C4-2B (cell line): Measurements from ENCODE around the gene PSMD9.

Source experiments
- ZFX ChIP-seq: fragments of 450-650 bp; IDR thresholded peaks from 2 replicates; pipeline ENCODE4 v1.6.1; 2017
- TF ChIP-seq, protein P1 (sequence below): fragments of 450-650 bp; conservative IDR thresholded peaks from 2 replicates; pipeline ENCODE4 v1.5.1; 2017; ENCODE audit warnings: mild to moderate bottlenecking

DNA sequence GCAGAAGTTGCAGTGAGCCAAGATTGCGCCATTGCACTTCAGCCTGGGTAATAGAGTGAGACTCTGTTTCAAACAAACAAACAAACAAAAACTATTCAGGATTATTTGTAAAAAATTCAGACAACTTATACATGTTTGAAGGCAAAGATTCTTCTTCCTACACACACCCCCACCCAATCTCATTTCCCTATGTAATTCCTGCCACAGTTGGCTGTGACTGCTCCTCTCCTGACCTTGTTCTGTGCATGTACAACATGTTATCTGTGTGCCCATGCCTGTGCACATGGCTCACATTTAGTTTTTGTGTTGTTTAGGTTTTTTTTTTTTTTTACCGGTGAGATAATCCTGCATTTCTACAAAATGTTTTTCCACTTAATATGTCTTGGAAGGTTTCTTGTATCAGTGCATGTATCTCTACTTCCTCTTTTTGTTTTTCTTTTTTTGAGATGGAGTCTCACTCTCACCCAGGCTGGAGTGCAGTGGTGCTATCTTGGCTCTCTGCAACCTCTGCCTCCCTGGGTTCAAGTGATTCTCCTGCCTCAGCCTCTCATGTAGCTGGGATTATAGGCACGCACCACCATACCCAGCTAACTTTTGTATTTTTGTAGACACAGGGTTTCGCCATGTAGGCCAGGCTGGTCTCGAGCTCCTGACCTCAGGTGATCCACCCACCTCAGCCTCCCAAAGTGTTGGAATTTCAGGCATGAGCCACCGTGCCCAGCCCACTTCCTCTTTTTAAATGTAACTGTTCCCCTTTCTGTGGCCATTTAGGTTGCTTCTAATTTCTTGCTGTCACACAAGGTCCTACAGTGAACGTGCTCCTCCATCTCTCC is 38.5 kb downstream of the PSMD9 start:
- TF ChIP-seq, protein P1, sequence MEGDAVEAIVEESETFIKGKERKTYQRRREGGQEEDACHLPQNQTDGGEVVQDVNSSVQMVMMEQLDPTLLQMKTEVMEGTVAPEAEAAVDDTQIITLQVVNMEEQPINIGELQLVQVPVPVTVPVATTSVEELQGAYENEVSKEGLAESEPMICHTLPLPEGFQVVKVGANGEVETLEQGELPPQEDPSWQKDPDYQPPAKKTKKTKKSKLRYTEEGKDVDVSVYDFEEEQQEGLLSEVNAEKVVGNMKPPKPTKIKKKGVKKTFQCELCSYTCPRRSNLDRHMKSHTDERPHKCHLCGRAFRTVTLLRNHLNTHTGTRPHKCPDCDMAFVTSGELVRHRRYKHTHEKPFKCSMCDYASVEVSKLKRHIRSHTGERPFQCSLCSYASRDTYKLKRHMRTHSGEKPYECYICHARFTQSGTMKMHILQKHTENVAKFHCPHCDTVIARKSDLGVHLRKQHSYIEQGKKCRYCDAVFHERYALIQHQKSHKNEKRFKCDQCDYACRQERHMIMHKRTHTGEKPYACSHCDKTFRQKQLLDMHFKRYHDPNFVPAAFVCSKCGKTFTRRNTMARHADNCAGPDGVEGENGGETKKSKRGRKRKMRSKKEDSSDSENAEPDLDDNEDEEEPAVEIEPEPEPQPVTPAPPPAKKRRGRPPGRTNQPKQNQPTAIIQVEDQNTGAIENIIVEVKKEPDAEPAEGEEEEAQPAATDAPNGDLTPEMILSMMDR = no peak
- no peak for TF ChIP-seq ZFX
